ENCODE results near the gene PSMB5. TPM values are rescaled to one million over a fixed set of nuclear protein-coding genes. Genes with fewer than 3 reads are reported as not detected.

PSMB5 gene
- total and polyA plus RNA-seq, 2 of the 13 experiments (the other 11 are each of a cell fraction or from before 2014, with no cell fraction given) = 705 to 871 TPM

DNA sequence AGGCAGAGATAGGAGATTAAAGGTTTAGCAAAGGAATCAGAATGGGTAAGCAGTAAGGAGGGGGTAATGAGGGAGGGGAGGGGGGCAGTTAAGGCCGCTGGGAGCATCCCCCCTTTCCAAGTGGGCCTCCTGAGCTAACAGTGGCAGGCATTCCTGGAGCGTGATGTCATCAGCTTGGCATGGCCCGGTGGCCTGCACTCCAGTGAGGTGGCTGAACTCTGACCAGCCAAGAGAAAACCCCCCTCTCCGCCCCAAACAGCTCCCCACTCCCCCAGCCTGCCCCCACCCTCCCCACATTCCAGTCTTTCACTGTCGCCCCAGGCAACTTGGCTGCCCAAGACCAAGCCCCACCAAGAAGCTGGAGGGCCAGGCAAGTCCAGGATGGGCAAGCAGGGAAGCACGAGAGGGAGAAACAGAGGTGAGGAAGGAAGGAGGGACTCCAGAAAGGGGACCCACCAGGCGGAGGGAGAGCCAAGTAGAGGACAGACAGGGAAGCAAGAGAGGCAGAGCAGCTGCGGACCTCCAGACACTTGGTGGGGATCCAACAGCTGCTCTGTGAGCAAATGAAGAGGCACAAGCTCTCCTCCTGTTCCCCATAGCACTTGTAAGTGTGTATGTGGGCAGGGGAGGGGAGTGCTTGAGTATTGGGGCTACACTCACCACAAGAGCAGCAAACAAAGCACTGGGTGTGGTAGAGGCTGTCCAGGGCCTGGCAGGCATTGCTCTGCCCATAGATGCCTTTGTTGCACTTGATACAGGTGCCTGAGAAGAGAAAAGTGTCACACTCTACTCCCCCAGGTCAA, 56.8 kb downstream of the PSMB5 start (continued):
- TF ChIP-seq TBX3 (IDR thresholded peaks at IDR 0.05; ENCODE audit: borderline replicate concordance) = no peak
- TF ChIP-seq, protein P1, sequence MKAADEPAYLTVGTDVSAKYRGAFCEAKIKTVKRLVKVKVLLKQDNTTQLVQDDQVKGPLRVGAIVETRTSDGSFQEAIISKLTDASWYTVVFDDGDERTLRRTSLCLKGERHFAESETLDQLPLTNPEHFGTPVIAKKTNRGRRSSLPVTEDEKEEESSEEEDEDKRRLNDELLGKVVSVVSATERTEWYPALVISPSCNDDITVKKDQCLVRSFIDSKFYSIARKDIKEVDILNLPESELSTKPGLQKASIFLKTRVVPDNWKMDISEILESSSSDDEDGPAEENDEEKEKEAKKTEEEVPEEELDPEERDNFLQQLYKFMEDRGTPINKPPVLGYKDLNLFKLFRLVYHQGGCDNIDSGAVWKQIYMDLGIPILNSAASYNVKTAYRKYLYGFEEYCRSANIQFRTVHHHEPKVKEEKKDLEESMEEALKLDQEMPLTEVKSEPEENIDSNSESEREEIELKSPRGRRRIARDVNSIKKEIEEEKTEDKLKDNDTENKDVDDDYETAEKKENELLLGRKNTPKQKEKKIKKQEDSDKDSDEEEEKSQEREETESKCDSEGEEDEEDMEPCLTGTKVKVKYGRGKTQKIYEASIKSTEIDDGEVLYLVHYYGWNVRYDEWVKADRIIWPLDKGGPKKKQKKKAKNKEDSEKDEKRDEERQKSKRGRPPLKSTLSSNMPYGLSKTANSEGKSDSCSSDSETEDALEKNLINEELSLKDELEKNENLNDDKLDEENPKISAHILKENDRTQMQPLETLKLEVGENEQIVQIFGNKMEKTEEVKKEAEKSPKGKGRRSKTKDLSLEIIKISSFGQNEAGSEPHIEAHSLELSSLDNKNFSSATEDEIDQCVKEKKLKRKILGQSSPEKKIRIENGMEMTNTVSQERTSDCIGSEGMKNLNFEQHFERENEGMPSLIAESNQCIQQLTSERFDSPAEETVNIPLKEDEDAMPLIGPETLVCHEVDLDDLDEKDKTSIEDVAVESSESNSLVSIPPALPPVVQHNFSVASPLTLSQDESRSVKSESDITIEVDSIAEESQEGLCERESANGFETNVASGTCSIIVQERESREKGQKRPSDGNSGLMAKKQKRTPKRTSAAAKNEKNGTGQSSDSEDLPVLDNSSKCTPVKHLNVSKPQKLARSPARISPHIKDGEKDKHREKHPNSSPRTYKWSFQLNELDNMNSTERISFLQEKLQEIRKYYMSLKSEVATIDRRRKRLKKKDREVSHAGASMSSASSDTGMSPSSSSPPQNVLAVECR (CRISPR knock-in tag; IDR thresholded peaks at IDR 0.05; ENCODE audit: borderline replicate concordance) = no peak
- TF ChIP-seq, protein P2, sequence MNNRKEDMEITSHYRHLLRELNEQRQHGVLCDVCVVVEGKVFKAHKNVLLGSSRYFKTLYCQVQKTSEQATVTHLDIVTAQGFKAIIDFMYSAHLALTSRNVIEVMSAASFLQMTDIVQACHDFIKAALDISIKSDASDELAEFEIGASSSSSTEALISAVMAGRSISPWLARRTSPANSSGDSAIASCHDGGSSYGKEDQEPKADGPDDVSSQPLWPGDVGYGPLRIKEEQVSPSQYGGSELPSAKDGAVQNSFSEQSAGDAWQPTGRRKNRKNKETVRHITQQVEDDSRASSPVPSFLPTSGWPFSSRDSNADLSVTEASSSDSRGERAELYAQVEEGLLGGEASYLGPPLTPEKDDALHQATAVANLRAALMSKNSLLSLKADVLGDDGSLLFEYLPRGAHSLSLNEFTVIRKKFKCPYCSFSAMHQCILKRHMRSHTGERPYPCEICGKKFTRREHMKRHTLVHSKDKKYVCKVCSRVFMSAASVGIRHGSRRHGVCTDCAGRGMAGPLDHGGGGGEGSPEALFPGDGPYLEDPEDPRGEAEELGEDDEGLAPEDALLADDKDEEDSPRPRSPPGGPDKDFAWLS (CRISPR knock-in tag; IDR thresholded peaks at IDR 0.05; ENCODE audit: borderline replicate concordance) = peak; percentile 99
- no peak for TF ChIP-seq FOSL1 (CRISPR knock-in tag; IDR thresholded peaks at IDR 0.05; ENCODE audit: borderline replicate concordance)
- peak; percentile 94 for TF ChIP-seq ERF (CRISPR knock-in tag; IDR thresholded peaks at IDR 0.05)
- no peak for TF ChIP-seq NCOA5 (CRISPR knock-in tag; IDR thresholded peaks at IDR 0.05)
- TF ChIP-seq, protein P3, sequence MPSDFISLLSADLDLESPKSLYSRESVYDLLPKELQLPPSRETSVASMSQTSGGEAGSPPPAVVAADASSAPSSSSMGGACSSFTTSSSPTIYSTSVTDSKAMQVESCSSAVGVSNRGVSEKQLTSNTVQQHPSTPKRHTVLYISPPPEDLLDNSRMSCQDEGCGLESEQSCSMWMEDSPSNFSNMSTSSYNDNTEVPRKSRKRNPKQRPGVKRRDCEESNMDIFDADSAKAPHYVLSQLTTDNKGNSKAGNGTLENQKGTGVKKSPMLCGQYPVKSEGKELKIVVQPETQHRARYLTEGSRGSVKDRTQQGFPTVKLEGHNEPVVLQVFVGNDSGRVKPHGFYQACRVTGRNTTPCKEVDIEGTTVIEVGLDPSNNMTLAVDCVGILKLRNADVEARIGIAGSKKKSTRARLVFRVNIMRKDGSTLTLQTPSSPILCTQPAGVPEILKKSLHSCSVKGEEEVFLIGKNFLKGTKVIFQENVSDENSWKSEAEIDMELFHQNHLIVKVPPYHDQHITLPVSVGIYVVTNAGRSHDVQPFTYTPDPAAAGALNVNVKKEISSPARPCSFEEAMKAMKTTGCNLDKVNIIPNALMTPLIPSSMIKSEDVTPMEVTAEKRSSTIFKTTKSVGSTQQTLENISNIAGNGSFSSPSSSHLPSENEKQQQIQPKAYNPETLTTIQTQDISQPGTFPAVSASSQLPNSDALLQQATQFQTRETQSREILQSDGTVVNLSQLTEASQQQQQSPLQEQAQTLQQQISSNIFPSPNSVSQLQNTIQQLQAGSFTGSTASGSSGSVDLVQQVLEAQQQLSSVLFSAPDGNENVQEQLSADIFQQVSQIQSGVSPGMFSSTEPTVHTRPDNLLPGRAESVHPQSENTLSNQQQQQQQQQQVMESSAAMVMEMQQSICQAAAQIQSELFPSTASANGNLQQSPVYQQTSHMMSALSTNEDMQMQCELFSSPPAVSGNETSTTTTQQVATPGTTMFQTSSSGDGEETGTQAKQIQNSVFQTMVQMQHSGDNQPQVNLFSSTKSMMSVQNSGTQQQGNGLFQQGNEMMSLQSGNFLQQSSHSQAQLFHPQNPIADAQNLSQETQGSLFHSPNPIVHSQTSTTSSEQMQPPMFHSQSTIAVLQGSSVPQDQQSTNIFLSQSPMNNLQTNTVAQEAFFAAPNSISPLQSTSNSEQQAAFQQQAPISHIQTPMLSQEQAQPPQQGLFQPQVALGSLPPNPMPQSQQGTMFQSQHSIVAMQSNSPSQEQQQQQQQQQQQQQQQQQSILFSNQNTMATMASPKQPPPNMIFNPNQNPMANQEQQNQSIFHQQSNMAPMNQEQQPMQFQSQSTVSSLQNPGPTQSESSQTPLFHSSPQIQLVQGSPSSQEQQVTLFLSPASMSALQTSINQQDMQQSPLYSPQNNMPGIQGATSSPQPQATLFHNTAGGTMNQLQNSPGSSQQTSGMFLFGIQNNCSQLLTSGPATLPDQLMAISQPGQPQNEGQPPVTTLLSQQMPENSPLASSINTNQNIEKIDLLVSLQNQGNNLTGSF (CRISPR knock-in tag; IDR thresholded peaks at IDR 0.05) = no peak
- TF ChIP-seq RFX3 (CRISPR knock-in tag; IDR thresholded peaks at IDR 0.05) = peak; percentile 62
- no peak for TF ChIP-seq SMARCE1 (IDR thresholded peaks at IDR 0.05; ENCODE audit: borderline replicate concordance)
- TF ChIP-seq, protein P4, sequence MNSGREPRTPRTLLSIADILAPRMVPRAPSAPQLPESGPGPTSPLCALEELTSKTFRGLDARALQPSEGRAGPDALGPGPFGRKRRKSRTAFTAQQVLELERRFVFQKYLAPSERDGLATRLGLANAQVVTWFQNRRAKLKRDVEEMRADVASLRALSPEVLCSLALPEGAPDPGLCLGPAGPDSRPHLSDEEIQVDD (CRISPR knock-in tag; IDR thresholded peaks at IDR 0.05; ENCODE audit: borderline replicate concordance) = no peak; the same call in 1 of the 2 replicates
- no peak for TF ChIP-seq ZNF264 (CRISPR knock-in tag; IDR thresholded peaks at IDR 0.05)
- TF ChIP-seq ZSCAN12 (CRISPR knock-in tag; IDR thresholded peaks at IDR 0.05) = no peak
- peak; percentile 81; the same call in 1 of the 2 replicates for TF ChIP-seq FOXK1 (CRISPR knock-in tag; IDR thresholded peaks at IDR 0.05; ENCODE audit: borderline replicate concordance, low read depth)
- no peak for TF ChIP-seq ZNF75D (CRISPR knock-in tag; IDR thresholded peaks at IDR 0.05; ENCODE audit: borderline replicate concordance)
- TF ChIP-seq ZNF460 (CRISPR knock-in tag; IDR thresholded peaks at IDR 0.05; ENCODE audit: borderline replicate concordance) = no peak
- TF ChIP-seq, protein P5, sequence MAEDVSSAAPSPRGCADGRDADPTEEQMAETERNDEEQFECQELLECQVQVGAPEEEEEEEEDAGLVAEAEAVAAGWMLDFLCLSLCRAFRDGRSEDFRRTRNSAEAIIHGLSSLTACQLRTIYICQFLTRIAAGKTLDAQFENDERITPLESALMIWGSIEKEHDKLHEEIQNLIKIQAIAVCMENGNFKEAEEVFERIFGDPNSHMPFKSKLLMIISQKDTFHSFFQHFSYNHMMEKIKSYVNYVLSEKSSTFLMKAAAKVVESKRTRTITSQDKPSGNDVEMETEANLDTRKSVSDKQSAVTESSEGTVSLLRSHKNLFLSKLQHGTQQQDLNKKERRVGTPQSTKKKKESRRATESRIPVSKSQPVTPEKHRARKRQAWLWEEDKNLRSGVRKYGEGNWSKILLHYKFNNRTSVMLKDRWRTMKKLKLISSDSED (CRISPR knock-in tag; IDR thresholded peaks at IDR 0.05) = no peak
